Activated T-cell treated with anti-CD3 and anti-CD28 coated beads for 24 hours (primary cell): ENCODE results near the gene EMP3.
A peak's percentile ranks its signal among the peaks of the same experiment; 100 is the strongest.

ENCODE experiments used
- DNase-seq: peaks from one replicate; pipeline ENCODE4 v3.0.0-alpha.2; 2020; ENCODE audit warnings: low read depth

The EMP3 gene

DNA sequence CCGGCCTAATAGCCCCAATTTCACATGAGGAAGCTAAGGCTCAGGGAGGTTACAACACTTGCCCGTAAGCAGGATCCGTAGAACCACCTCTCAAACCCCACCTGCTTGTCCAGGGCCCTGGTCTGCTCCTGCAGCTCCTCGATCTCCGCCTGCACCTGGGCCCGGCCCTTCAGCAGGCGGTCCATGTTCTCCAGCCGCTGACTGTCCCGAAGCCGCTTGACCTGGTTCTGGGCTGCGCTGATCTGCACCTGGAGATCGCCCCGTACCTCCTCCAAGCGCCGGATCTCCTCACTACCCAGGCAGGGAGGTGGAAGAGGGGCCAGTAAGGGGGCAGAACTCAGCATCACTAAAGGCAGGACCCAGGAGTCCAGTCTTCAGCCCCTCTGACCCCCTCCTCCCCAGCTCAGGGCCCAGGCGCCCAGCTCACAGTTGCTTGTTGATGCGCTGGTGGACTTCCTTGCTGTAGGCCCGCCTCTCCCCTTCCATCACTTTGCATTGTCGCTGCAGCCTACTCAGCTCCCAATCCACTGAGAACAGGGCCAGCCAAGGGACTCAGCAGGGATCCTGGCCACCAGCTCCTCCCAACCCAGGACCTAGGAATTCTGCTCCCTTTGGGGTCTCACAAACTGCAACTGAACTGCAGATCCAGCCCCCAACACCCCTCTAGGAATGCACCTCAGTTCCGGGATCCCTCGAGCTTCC, 6.9 kb upstream of the EMP3 start:
- no peak for DNase-seq

DNA sequence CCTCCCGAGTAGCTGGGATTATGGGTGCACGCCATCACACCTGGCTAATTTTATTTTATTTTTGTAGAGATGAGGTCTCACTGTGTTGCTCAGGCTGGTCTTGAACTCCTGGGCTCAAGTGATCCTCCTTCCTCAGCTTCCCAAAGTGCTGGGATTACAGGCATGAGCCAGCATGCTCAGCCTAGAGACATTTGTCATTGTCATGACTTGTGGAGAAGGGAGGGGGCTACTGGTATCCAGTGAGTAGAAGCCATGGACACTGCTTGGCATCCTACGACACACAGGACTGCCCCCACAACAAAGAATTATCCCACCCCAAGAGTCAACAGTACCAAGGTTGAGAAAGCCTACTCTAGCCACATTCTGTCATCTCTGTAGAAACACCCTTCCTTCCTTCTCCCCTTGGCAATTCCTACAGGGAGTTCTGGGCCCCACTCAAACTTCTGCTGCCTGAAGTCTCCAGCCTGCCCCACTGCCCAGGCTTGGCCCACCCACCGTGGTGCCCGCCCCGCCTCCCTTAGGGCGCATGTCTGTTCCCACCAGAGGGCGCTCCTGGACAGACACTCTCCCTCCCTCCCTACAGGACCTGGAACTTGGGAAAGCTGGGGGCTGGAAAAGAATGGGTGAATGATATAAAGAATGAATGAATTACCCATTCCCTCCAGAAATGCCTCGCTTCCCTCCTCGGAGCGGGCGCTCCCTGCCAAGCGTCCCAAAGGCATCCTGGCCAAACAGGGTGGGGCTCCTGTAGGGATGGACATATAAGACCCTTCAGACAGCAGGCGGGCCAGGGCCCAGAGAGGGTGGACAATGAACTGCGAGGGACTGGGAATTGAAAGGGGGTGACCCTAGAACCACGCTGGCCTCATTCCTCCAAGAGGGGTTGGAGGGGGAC, 5.5 kb upstream of the EMP3 start:
- peak; percentile 69 for DNase-seq

GRCh38 chr19:48321372-48321621, 4.1 kb upstream of the EMP3 start:
- DNase-seq = peak; percentile 91

DNA sequence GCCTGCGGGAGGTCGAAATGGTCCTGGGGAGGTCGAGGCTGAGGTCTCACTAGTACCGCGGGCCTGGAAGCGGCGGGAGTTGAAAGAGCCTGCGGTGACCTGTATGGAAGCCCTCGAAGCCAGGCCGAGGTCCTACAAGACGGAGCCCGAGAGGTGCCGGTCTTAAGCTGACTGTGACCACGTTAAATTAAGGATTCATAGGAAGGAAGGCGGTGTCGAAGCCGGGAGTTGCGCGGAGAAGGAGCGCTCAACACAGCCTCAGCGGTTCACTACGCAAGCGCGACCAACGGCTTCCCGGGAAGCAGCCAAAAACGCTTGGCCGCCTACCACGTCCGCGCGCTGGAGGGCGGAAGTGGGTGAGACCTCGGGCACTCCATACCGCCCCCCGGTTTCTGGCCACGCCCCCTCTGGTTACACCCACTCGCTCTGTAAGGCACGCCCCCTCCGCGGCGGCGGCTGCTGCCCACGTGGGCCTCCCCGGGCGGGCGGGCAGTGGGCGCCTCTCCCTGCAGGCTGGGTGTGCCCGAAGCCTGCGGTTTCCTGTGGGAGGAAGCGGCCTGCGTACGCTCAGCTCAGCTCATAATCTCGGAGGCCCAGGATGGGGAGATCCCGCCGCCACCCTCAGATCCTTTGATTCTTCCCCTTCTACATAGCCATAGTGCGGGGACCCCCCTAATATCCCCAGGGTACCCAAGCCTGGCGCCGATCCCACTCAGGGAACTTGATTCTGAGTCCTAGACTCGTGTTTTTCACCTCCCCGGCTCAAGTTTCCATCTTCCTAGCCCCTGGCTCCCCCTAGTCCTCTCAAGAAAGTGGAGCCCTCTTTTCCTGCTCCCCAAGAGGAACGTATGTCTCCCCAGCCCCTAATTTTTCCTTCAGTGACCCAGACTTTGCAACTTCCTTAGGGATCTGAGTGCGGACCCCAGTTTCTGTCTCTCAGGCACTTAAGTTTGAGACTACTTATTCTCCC, 3.4 kb upstream of the EMP3 start:
- DNase-seq = peak; percentile 97

GRCh38 chr19:48329167-48329891, 4.0 kb downstream of the EMP3 start:
- DNase-seq = peak; percentile 42

DNA sequence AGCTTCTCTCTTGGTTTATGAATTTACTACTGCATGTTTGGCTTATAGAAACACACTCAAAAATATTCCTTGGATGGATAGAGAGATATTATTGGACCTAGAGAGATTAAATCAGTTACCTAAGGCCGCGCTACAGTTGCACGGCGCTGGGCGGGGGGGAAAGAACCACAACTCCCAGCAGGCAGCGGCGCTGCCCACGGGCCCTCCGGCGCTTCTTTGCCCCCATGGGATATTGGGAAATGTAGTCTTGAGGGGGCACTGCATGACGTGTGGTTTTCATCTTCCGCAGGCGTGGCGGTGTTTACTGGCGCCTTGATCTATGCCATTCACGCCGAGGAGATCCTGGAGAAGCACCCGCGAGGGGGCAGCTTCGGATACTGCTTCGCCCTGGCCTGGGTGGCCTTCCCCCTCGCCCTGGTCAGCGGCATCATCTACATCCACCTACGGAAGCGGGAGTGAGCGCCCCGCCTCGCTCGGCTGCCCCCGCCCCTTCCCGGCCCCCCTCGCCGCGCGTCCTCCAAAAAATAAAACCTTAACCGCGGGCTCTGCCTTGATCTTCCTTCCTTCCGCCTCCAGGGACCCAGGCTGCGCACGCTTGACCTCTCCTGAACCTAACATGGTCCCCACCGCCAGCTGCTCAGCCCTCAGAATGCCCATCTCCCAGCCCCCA, 4.8 kb downstream of the EMP3 start:
- DNase-seq = peak; percentile 74

- no peak for DNase-seq
These were observed 7.0 kb downstream of the EMP3 start for GRCh38 chr19:48332351-48332661.

- DNase-seq = peak; percentile 88
These were observed 7.5 kb downstream of the EMP3 start for GRCh38 chr19:48332662-48333466.

GRCh38 chr19:48333467-48334384, 8.4 kb downstream of the EMP3 start:
- peak; percentile 89 for DNase-seq

- no peak for DNase-seq
These were observed 13.0 kb downstream of the EMP3 start for GRCh38 chr19:48338253-48338755.

GRCh38 chr19:48338802-48339503, 13.6 kb downstream of the EMP3 start:
- no peak for DNase-seq

- DNase-seq = no peak
These were observed 15.6 kb downstream of the EMP3 start for GRCh38 chr19:48340995-48341394.

DNA sequence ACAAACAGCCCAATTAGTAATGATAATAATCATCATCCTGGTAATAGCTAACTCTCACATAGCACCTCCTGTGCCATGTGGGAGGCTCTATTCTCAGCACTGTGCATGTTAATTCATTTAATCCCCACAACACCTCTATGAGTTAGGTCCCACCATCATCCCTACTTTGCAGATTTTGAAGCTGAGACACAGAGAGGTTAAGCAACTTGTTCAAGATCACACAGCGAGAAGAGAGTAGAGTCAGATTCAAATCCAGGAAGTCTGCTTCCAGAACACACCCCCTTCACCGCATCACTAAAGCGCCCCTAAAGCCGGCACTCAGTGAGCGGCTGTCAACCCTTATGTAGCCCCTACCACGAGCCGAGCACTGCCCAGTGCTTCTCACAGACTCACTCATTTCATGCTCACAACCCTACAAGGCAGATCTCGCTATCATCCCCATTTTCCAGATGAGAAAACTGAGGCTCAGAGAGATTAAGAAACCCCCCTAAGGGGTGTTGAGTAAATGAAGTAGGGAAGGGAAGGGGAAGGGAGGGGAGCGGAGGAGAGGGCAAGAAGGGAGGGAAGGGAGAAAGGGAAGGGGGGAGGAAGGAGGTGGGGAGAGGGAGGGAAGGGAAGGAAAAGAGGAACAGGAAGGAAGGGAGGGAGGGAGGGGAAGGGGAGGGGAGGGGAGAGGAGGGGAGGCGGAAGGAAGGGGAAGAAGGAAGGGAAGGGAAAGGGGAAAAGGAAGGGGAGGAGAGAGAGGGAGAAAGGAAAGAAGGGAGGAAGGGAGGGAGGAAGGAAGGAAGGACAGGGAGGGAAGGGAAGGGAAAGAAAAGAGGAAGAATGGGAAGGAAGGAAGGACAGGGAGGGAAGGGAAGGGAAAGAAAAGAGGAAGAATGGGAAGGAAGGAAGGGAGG, 16.4 kb downstream of the EMP3 start:
- no peak for DNase-seq

DNA sequence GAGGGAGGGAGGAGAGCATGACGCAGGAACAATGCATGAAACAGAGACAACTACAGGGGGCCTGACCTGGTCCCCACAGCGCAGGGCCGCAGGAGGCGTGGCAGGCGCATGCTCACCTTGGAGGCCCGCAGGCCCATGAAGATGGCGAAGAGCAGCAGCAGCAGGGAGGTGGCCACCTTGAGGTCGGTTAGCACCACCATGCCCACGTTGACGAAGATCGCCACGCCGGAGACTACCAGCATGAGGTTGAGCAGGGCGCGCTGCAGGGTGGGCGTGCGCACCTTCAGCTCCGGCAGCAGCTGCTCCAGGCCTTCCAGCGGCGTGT, 17.0 kb downstream of the EMP3 start:
- DNase-seq = no peak

DNA sequence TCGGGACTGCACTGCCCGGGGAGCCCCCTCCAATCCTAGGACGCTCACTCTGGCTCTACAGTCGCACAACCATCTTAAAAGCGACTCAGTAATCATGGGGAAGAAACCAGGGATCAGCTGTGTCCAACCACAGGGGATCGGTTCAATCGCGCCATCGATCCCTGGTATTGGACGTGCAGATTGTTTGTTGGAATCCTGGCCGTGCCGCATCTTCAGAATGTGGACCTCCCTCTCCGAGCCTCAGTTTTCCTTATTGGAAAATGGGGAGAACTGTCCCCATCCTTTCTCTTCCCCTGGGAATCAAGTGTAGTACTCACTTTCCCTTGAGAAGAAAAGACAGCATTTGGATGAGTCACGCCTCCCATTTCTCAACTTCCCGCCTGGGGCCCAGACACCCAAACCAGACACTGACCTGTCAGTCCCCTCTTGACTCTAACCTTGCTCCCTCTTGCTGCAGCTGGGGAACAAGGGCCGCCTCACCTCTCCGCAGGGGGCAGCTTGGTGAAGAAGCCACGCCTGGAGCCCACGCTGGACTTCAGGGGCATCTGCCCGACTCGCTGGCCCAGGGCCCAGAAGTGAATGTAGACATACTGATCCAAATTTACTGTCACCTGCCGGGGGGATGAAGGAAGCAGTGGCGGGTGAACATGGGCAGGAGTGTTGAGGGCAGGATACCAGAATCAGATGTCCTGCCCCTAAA, 17.6 kb downstream of the EMP3 start:
- DNase-seq = no peak

DNA sequence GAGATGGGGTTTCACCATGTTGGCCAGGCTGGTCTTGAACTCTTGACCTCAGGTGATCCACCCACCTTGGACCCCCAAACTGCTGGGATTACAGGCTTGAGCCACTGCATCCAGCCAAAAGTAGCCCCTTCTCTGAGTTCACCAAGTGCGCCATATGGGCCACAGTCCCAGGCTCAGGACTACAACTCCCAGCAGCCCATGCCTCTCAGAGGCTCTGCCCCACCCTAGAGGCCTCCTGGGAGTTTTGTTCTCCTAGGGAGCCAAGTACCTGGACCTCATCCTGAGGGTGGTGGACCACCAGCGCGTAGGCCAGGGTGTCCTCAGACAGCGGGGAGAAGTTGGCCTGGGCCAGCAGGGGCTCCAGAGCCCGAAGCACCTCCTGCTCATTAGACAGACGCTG, 19.5 kb downstream of the EMP3 start:
- no peak for DNase-seq

GRCh38 chr19:48346191-48346590, 20.8 kb downstream of the EMP3 start:
- DNase-seq = no peak
